BE2C (cell line): ENCODE results near the gene EGLN2. TPM values are rescaled to one million over a fixed set of nuclear protein-coding genes. Genes with fewer than 3 reads are reported as not detected.

Experiments
- DNase-seq: peaks from one replicate; pipeline ENCODE4 v3.0.0-alpha.2; 2020
- H3K27me3 ChIP-seq: fragments of 250-450 bp; sonication (Bioruptor Pico); 2 replicates; pipeline ENCODE4 v1.5.1; 2020; ENCODE audit warnings: mild to moderate bottlenecking
- H3K36me3 ChIP-seq: fragments of 250-450 bp; sonication (Bioruptor Pico); 2 replicates; pipeline ENCODE4 v1.5.1; 2020; ENCODE audit warnings: mild to moderate bottlenecking
- H3K4me1 ChIP-seq: fragments of 250-450 bp; sonication (Bioruptor Pico); 2 replicates; pipeline ENCODE4 v1.5.1; 2020
- H3K4me3 ChIP-seq: 2 replicates; pipeline ENCODE4 v1.5.1; 2011; ENCODE audit warnings: low read depth, low read length
- H3K9me3 ChIP-seq: fragments of 250-450 bp; sonication (Bioruptor Pico); 2 replicates; pipeline ENCODE4 v1.5.1; 2020
- CTCF ChIP-seq: IDR thresholded peaks from 2 replicates; pipeline ENCODE4 v1.5.1; 2012; ENCODE audit warnings: mild to moderate bottlenecking, low read depth, low read length
- polyA plus RNA-seq: library from polyadenylated mRNA; unstranded; fragments of >200 nt; gene quantifications from one replicate; pipeline ENCODE4 v1.2.1, GENCODE V29; 2012; ENCODE audit warnings: low read depth, missing spikeins; ENCODE audit not compliant: insufficient read length, insufficient read depth

EGLN2 gene
- polyA plus RNA-seq, result 287 TPM

- no peaks in the 10 kb centered on the region for H3K9me3 ChIP-seq
- TF ChIP-seq CTCF, result no peak
- peak within 1 kb of the TSS; percentile 89 for H3K4me3 ChIP-seq
- peaks cover 14% of the 10 kb centered on the region; the same call in 1 of the 2 replicates for H3K4me1 ChIP-seq
- peaks cover 18% of the 10 kb centered on the region for H3K36me3 ChIP-seq
- no peaks in the 10 kb centered on the region for H3K27me3 ChIP-seq
- DNase-seq, result peak; percentile 100
Measured at GRCh38 chr19:40798683-40799557, at the start of gene EGLN2. EGLN2 (plus strand) TSS chr19:40799191; CDS start chr19:40800573, 1,382 bp downstream.

GRCh38 chr19:40750058-40750873, 48.7 kb upstream of the EGLN2 start, which contains the start of gene ACTMAP:
ACTMAP (minus strand) TSS chr19:40750477; CDS start chr19:40749803, 674 bp downstream.
- TF ChIP-seq CTCF, result no peak
- peak; percentile 100 for DNase-seq
- H3K9me3 ChIP-seq, result no peaks in the 10 kb centered on the region
- H3K36me3 ChIP-seq, result peaks cover 16% of the 10 kb centered on the region
- H3K4me1 ChIP-seq, result peaks cover 3% of the 10 kb centered on the region; the same call in 1 of the 2 replicates
- H3K4me3 ChIP-seq, result peak within 1 kb of the TSS; percentile 93
- no peaks in the 10 kb centered on the region for H3K27me3 ChIP-seq

- H3K27me3 ChIP-seq, result no peaks in the 10 kb centered on the region
- peak; percentile 98 for DNase-seq
- H3K36me3 ChIP-seq, result peaks cover 23% of the 10 kb centered on the region
- TF ChIP-seq CTCF, result no peak
- H3K4me1 ChIP-seq, result peaks cover 3% of the 10 kb centered on the region; the same call in 1 of the 2 replicates
- H3K9me3 ChIP-seq, result no peaks in the 10 kb centered on the region
- H3K4me3 ChIP-seq, result peak within 1 kb of the TSS; percentile 93
Measured at GRCh38 chr19:40750874-40751537, 48.0 kb upstream of the EGLN2 start, which contains the start of gene SNRPA. SNRPA (plus strand) TSS chr19:40751203; CDS start chr19:40751409, 206 bp downstream.

GRCh38 chr19:40752257-40752781, 46.7 kb upstream of the EGLN2 start:
- Histone ChIP-seq H3K27me3 (no peaks in the 10 kb centered on the region), H3K4me1 (peaks cover 3% of the 10 kb centered on the region; the same call in 1 of the 2 replicates), H3K4me3 (peak overlapping the region; percentile 93), H3K36me3 (peaks cover 36% of the 10 kb centered on the region), H3K9me3 (no peaks in the 10 kb centered on the region)
- TF ChIP-seq CTCF, result no peak
- DNase-seq, result no peak

- peaks cover 58% of the 10 kb centered on the region for H3K36me3 ChIP-seq
- H3K4me1 ChIP-seq, result peaks cover under 1% of the 10 kb centered on the region; the same call in 1 of the 2 replicates
- no peak for TF ChIP-seq CTCF
- no peaks in the 10 kb centered on the region for H3K27me3 ChIP-seq
- DNase-seq, result no peak
- no peaks in the 10 kb centered on the region for H3K9me3 ChIP-seq
- H3K4me3 ChIP-seq, result no peak overlapping the region
Measured at GRCh38 chr19:40754611-40755247, 44.3 kb upstream of the EGLN2 start.
